Fibroblast of the aortic adventitia (primary cell): Measurements from ENCODE around the gene SMC3. TPM values are rescaled to one million over a fixed set of nuclear protein-coding genes. Genes with fewer than 3 reads are reported as not detected.
"Not testable (repeated sequence)": the region's sequence is repeated elsewhere in the genome, so short reads cannot be mapped to it uniquely, and the experiment has no call there.

Source experiments
- DNase-seq: peaks from one replicate; pipeline ENCODE4 v3.0.0-alpha.2; 2010; ENCODE audit warnings: low read depth
- H3K4me3 ChIP-seq: 2 replicates; pipeline ENCODE4 v1.5.1; 2011; ENCODE audit warnings: low read depth, mild to moderate bottlenecking, control low read depth, low read length, moderate library complexity
- total RNA-seq: library from RNA; depleted of rRNA; stranded (reverse); fragments of >200 nt; gene quantifications from 2 replicates; pipeline ENCODE4 v1.2.3, GENCODE V29; 2012; ENCODE audit warnings: low replicate concordance
- TF ChIP-seq, protein P1 (sequence below): IDR thresholded peaks from 2 replicates; pipeline ENCODE4 v1.5.1; 2011; ENCODE audit warnings: mild to moderate bottlenecking, low read length, control low read depth, inconsistent platforms; ENCODE audit not compliant: insufficient read depth

SMC3 gene
- total RNA-seq, 1 donor, result 49.3 TPM

DNA sequence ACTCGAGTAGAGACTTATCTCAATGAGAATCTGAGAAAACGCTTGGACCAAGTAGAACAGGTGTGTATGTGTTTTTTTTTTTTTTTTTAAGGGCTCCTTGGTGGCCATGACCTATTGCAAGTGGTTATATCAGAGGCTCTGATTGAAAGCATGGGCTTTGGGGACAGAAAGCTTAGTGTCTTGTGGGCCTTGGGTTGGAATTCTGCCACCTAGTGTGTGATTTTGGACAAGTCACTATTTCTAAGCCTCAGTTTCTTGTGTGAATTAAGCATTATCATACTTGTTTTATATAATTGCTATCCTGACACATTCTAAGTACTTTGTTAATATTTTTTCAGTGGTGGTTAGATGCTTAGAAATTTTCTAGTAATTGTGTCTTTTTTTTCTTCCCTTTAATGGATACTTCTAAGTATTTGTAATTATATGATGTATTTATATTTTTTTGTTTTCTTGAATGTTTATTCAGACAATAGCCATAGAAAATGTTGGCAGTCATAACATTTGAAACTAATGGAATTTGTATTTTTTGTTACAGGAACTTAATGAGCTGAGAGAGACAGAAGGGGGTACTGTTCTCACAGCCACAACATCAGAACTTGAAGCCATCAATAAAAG, 33.1 kb downstream of the SMC3 start:
- TF ChIP-seq, protein P1, sequence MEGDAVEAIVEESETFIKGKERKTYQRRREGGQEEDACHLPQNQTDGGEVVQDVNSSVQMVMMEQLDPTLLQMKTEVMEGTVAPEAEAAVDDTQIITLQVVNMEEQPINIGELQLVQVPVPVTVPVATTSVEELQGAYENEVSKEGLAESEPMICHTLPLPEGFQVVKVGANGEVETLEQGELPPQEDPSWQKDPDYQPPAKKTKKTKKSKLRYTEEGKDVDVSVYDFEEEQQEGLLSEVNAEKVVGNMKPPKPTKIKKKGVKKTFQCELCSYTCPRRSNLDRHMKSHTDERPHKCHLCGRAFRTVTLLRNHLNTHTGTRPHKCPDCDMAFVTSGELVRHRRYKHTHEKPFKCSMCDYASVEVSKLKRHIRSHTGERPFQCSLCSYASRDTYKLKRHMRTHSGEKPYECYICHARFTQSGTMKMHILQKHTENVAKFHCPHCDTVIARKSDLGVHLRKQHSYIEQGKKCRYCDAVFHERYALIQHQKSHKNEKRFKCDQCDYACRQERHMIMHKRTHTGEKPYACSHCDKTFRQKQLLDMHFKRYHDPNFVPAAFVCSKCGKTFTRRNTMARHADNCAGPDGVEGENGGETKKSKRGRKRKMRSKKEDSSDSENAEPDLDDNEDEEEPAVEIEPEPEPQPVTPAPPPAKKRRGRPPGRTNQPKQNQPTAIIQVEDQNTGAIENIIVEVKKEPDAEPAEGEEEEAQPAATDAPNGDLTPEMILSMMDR, result peak; percentile 47
- peak; percentile 70 for DNase-seq
- H3K4me3 ChIP-seq, result no peak overlapping the region

DNA sequence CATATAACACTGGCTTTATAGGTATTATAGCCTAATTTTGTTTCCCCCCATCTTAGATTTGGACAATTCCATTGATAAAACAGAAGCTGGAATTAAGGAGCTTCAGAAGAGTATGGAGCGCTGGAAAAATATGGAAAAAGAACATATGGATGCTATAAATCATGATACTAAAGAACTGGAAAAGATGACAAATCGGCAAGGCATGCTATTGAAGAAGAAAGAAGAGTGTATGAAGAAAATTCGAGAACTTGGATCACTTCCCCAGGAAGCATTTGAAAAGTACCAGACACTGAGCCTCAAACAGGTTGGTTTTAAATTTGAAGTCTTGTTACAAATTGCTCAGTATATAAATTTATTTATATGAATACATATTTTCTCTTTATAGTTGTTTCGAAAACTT, 34.1 kb downstream of the SMC3 start:
- no peak overlapping the region for H3K4me3 ChIP-seq

DNA sequence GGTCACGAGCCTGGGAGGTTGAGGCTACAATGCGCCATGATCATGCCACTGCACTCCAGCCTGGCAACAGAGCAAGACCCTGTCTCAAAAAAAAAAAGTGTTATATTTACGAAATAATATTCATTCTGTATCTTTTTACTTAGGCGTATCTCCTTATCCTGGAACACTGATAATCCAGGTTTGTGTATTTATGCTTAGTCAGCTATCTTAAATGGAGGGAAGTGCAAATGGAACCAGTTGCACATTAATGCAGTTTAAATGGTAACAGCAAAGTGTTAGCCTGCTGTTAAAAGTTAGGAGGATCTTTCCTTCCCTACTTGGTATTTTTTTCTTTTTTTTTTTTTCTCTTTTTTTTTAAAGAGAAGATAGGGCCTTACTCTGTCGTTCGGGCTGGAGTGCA, 40.6 kb downstream of the SMC3 start:
- H3K4me3 ChIP-seq, result no peak overlapping the region
- no peak for DNase-seq
- TF ChIP-seq, protein P1, result no peak

More for the DNA sequence above, 34.1 kb downstream of the SMC3 start:
- no peak for DNase-seq
- TF ChIP-seq, protein P1, result no peak

DNA sequence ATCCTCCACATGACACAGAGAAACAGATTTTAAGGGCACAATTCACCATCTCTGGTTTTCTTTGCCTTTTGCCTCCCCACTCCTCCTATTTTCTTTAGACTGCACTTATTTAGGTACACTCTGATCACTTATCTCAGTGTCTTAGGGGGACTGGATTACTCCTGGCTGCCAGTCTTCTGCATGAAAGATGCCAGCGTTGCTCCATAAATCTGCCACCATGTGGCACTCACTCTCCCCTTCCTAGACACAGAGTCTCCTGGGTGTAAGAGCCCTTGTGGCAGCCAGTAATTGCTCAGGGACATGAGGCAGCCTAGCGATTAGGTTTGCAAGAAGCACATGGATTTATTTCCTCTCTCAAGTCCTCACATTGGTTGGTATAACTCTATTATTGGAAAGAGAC, 42.1 kb downstream of the SMC3 start:
- no peak for DNase-seq
- TF ChIP-seq, protein P1, result no peak
- H3K4me3 ChIP-seq, result no peak overlapping the region

DNA sequence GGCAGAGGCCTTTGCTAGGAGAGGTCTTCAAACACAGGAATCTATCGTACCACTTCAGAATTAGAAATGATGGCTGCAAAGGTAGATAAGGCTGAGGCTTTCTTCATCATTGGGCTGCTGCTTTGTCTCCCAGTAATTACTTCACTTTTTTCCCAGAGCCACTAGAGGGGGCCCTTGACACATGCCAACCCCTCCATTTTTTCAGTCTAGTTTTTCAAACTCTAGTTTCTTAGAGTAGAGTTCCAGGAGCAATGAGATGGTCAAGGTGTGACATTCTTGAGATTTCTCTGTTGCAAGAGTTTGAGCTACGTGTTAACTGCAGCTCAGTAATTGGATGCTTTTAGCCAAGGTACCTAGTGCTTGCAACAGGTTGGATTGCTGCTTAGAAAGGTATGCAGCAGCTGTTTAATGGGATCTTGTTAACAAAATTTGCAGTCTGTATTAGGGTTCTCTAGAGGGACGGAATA, 42.8 kb downstream of the SMC3 start:
- H3K4me3 ChIP-seq, result no peak overlapping the region
- peak; percentile 64 for DNase-seq
- TF ChIP-seq, protein P1, result peak; percentile 81

DNA sequence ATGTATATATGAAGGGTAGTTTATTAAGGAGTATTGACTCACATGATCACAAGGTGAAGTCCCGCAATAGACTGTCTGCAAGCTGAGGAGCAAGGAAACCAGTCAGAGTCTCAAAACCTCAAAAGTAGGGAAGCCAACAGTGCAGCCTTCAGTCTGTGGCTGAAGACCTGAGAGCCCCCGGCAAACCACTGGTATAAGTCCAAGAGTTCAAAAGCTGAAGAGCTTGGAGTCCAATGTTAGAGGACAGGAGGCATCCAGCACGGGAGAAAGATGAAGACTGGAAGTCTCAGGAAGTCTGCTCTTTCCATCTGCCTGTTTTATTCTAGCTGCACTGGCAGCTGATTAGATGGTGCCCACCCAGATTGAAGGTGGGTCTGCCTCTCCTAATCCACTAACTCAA, 43.3 kb downstream of the SMC3 start:
- not testable (repeated sequence) for DNase-seq, H3K4me3 ChIP-seq

DNA sequence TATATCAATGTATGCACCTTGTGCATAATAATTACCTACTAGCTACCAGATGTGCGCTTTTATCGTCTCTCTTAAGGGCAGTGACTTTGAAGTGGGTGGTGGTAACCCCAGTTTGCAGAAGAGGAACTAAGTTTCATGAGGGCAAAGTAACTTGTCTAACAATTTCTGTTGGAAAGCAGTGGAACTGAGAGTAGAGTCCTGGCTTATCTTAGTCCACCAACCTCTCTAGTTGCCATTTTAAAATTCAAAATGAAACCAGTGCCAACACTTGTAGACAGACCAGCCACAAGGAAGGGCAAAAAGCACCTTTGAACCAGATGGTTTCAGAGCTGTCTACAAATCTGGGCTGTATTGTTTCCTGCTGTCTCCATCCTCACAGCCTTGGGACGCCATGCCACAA, 44.6 kb downstream of the SMC3 start:
- DNase-seq, result no peak
- H3K4me3 ChIP-seq, result no peak overlapping the region
- TF ChIP-seq, protein P1, result no peak
